ENCODE results near the gene EHD1.
A peak's percentile ranks its signal among the peaks of the same experiment; 100 is the strongest.

EHD1 gene

GRCh38 chr11:64814712-64815187 is 63.7 kb downstream of the EHD1 start:
- Histone ChIP-seq H3K4me3 (ENCODE audit: low read length) (no peak overlapping the region), H2AFZ (ENCODE audit: low read depth, low read length) (no peak overlapping the region), H3K9me3 (ENCODE audit: low read length) (no peaks in the 10 kb centered on the region), H3K4me1 (ENCODE audit: insufficient read depth, low read length) (peaks cover 1% of the 10 kb centered on the region), H3K36me3 (ENCODE audit: insufficient read depth, low read length) (no peaks in the 10 kb centered on the region), H3K27me3 (ENCODE audit: insufficient read depth, low read length) (no peaks in the 10 kb centered on the region)

GRCh38 chr11:64813826-64814225 is 64.6 kb downstream of the EHD1 start:
- no peaks in the 10 kb centered on the region for H3K27me3 ChIP-seq (ENCODE audit: insufficient read depth, low read length)
- H2AFZ ChIP-seq (ENCODE audit: low read depth, low read length), result no peak overlapping the region
- H3K9me3 ChIP-seq (ENCODE audit: low read length), result no peaks in the 10 kb centered on the region
- H3K4me1 ChIP-seq (ENCODE audit: insufficient read depth, low read length), result peaks cover 8% of the 10 kb centered on the region
- H3K4me3 ChIP-seq (ENCODE audit: low read length), result no peak overlapping the region
- H3K36me3 ChIP-seq (ENCODE audit: insufficient read depth, low read length), result no peaks in the 10 kb centered on the region

- Histone ChIP-seq H3K36me3 (ENCODE audit: insufficient read depth, low read length) (peaks cover 22% of the 10 kb centered on the region), H3K27me3 (ENCODE audit: insufficient read depth, low read length) (no peaks in the 10 kb centered on the region), H2AFZ (ENCODE audit: low read depth, low read length) (peak overlapping the region; percentile 80), H3K4me3 (ENCODE audit: low read length) (peak overlapping the region; percentile 81), H3K4me1 (ENCODE audit: insufficient read depth, low read length) (peaks cover 8% of the 10 kb centered on the region), H3K9me3 (ENCODE audit: low read length) (no peaks in the 10 kb centered on the region)
These were observed 67.5 kb downstream of the EHD1 start for GRCh38 chr11:64810891-64811272.

GRCh38 chr11:64810271-64810890 is 68.0 kb downstream of the EHD1 start, which contains the start of gene MEN1:
Gene MEN1, minus strand, starts transcription at chr11:64810551. Its CDS starts 442 bp downstream, at chr11:64810109.
- Histone ChIP-seq H3K4me3 (ENCODE audit: low read length) (peak within 1 kb of the TSS; percentile 81), H3K36me3 (ENCODE audit: insufficient read depth, low read length) (peaks cover 27% of the 10 kb centered on the region), H3K9me3 (ENCODE audit: low read length) (no peaks in the 10 kb centered on the region), H3K27me3 (ENCODE audit: insufficient read depth, low read length) (no peaks in the 10 kb centered on the region), H3K4me1 (ENCODE audit: insufficient read depth, low read length) (peaks cover 8% of the 10 kb centered on the region), H2AFZ (ENCODE audit: low read depth, low read length) (peak within 1 kb of the TSS; percentile 80)

GRCh38 chr11:64809781-64810241 is 68.6 kb downstream of the EHD1 start:
- peaks cover 32% of the 10 kb centered on the region for H3K36me3 ChIP-seq (ENCODE audit: insufficient read depth, low read length)
- H2AFZ ChIP-seq (ENCODE audit: low read depth, low read length), result no peak overlapping the region
- no peaks in the 10 kb centered on the region for H3K27me3 ChIP-seq (ENCODE audit: insufficient read depth, low read length)

DNA sequence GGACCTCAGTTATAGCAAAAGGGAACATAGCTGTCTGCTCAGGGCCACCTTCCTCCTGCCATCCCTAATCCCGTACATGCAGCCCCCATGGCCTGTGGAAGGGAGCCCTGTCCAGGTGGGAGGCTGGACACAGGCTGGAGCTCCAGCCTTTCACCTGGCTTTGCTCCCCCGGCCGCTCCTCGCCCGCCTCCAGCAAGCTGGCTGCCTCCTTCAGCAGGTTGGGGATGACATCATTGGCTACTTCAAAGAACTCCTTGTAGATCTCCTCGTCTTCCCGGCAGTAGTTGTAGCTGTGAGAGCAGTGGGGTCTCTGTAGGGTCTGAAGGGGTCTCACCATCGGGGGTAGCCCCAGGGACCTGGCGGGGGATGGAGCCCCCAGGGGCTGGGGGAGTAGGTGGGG is 72.9 kb downstream of the EHD1 start:
- H3K27me3 ChIP-seq (ENCODE audit: insufficient read depth, low read length), result no peaks in the 10 kb centered on the region
- H3K4me3 ChIP-seq (ENCODE audit: low read length), result no peak overlapping the region
- peaks cover 19% of the 10 kb centered on the region for H3K4me1 ChIP-seq (ENCODE audit: insufficient read depth, low read length)
- no peak overlapping the region for H2AFZ ChIP-seq (ENCODE audit: low read depth, low read length)
- no peaks in the 10 kb centered on the region for H3K9me3 ChIP-seq (ENCODE audit: low read length)
- H3K36me3 ChIP-seq (ENCODE audit: insufficient read depth, low read length), result peaks cover 38% of the 10 kb centered on the region

More at GRCh38 chr11:64809781-64810241, 68.6 kb downstream of the EHD1 start:
- no peaks in the 10 kb centered on the region for H3K9me3 ChIP-seq (ENCODE audit: low read length)
- H3K4me3 ChIP-seq (ENCODE audit: low read length), result peak overlapping the region; percentile 81
- H3K4me1 ChIP-seq (ENCODE audit: insufficient read depth, low read length), result peaks cover 8% of the 10 kb centered on the region

GRCh38 chr11:64804346-64805210 is 73.8 kb downstream of the EHD1 start:
- peaks cover 15% of the 10 kb centered on the region for H3K4me1 ChIP-seq (ENCODE audit: insufficient read depth, low read length)
- H3K4me3 ChIP-seq (ENCODE audit: low read length), result no peak overlapping the region
- no peak overlapping the region for H2AFZ ChIP-seq (ENCODE audit: low read depth, low read length)
- H3K36me3 ChIP-seq (ENCODE audit: insufficient read depth, low read length), result peaks cover 38% of the 10 kb centered on the region
- H3K27me3 ChIP-seq (ENCODE audit: insufficient read depth, low read length), result no peaks in the 10 kb centered on the region
- H3K9me3 ChIP-seq (ENCODE audit: low read length), result no peaks in the 10 kb centered on the region

- Histone ChIP-seq H2AFZ (ENCODE audit: low read depth, low read length) (no peak overlapping the region), H3K36me3 (ENCODE audit: insufficient read depth, low read length) (peaks cover 38% of the 10 kb centered on the region), H3K4me1 (ENCODE audit: insufficient read depth, low read length) (peaks cover 10% of the 10 kb centered on the region), H3K4me3 (ENCODE audit: low read length) (peak overlapping the region; percentile 44), H3K27me3 (ENCODE audit: insufficient read depth, low read length) (no peaks in the 10 kb centered on the region), H3K9me3 (ENCODE audit: low read length) (no peaks in the 10 kb centered on the region)
These were observed 74.5 kb downstream of the EHD1 start for GRCh38 chr11:64803846-64804345.

DNA sequence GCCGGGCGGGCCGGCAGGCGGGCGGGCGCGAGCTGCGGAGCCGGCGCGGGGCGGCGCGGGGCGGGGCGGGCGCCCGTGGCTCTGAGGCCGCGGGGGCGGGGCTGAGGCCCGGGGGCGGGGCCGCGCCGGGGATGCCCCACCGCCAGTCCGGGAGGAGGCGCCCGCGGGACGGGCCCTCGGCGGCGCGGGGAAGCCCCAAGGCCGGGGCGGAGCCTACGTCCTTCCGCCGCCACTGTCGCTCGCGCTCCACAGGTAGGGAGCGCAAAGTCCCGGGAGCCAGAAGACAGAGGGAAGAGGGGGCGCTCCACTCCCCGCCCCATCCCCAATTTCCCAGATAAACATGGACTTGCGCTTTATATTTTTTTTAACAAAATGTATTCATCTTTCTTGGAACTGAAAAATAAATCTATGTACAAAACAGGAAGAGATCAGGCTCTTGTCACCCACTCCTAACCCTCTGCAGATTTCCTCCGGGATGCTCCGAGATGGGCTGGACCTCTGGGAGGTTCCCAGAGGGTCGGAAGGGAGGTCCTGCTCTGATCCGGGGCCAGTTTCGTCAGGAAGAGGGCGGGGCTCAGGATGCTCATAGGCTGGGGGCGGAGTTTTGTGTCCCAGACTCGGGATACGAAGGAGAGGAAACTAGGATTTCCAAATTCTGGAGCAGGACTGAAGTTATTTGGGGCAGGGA is 75.1 kb downstream of the EHD1 start, which contains the start of gene MAP4K2:
MAP4K2 (minus strand) TSS at position 57 of the 688 bp plus-strand sequence. CDS start 65 bp downstream, outside the sequence.
- Histone ChIP-seq H3K4me1 (ENCODE audit: insufficient read depth, low read length) (peaks cover 10% of the 10 kb centered on the region), H2AFZ (ENCODE audit: low read depth, low read length) (peak within 1 kb of the TSS; percentile 13), H3K9me3 (ENCODE audit: low read length) (no peaks in the 10 kb centered on the region), H3K27me3 (ENCODE audit: insufficient read depth, low read length) (no peaks in the 10 kb centered on the region), H3K4me3 (ENCODE audit: low read length) (peak within 1 kb of the TSS; percentile 44), H3K36me3 (ENCODE audit: insufficient read depth, low read length) (peaks cover 37% of the 10 kb centered on the region)

- H3K4me1 ChIP-seq (ENCODE audit: insufficient read depth, low read length), result peaks cover 10% of the 10 kb centered on the region
- H3K27me3 ChIP-seq (ENCODE audit: insufficient read depth, low read length), result no peaks in the 10 kb centered on the region
- peak overlapping the region; percentile 31 for H3K4me3 ChIP-seq (ENCODE audit: low read length)
- peaks cover 30% of the 10 kb centered on the region for H3K36me3 ChIP-seq (ENCODE audit: insufficient read depth, low read length)
- no peak overlapping the region for H2AFZ ChIP-seq (ENCODE audit: low read depth, low read length)
- H3K9me3 ChIP-seq (ENCODE audit: low read length), result no peaks in the 10 kb centered on the region
These were observed 75.9 kb downstream of the EHD1 start for GRCh38 chr11:64802370-64803157.

Measured in neuron (in vitro differentiated cells).